Endothelial cell of umbilical vein (primary cell): ENCODE measurements around the gene SMIM20. TPM values are rescaled to one million over a fixed set of nuclear protein-coding genes. Genes with fewer than 3 reads are reported as not detected.

Experiments
- BruUV-seq: library from RNA; stranded (reverse); fragments of 400-500 nt; replicated peaks from 2 replicates; lab custom pipeline; 2021; lab: Mats Ljungman, UMichigan
- CTCF ChIA-PET: fragments of 300-600, 350-600 bp; sonication (Branson Sonifier 250); formaldehyde crosslinking; loops from one replicate; lab custom pipeline; 2021; ENCODE audit warnings: antibody characterized with exemption, inconsistent platforms; lab: Charles Lee
- POLR2A ChIA-PET: fragments of 300-600, 350-600 bp; sonication (Branson Sonifier 250); formaldehyde crosslinking; loops from one replicate; lab custom pipeline; 2021; ENCODE audit warnings: antibody characterized with exemption, inconsistent platforms; lab: Charles Lee
- DNase-seq: peaks from one replicate; pipeline ENCODE4 v3.0.0-alpha.2; 2011; ENCODE audit warnings: low read depth, low spot score
- FAIRE-seq: peaks from 2 replicates; lab custom pipeline; 2011; peaks lifted over from hg19 to GRCh38; lab: Jason Lieb, UNC
- H2AFZ ChIP-seq: 2 replicates; pipeline ENCODE4 v1.6.0; 2012; ENCODE audit warnings: low read depth, low read length, control low read depth, inconsistent platforms
- H3K27ac ChIP-seq: 2 replicates; pipeline ENCODE4 v1.5.1; 2011; ENCODE audit warnings: low read depth, mild to moderate bottlenecking, control low read depth, low read length, moderate library complexity; ENCODE audit not compliant: insufficient read depth
- H3K27me3 ChIP-seq, 2 experiments: 2 replicates each; pipeline versions ENCODE4 v1.6.0 to v1.6.1; 2011; ENCODE audit warnings: low read length in 2 of 2, mixed read lengths in 1 of 2; ENCODE audit not compliant: control insufficient read depth in 2 of 2, insufficient read depth in 2 of 2
- H3K36me3 ChIP-seq, 2 experiments: 2 replicates in 1 of 2; 3 replicates in 1 of 2; pipeline ENCODE4 v1.5.1; 2011; ENCODE audit warnings: low read length in 2 of 2, mild to moderate bottlenecking in 1 of 2, moderate library complexity in 1 of 2; ENCODE audit not compliant: control insufficient read depth in 2 of 2, insufficient read depth in 2 of 2; ENCODE audit errors: extremely low read depth in 1 of 2
- H3K4me1 ChIP-seq: 3 replicates; pipeline ENCODE4 v1.5.1; 2011; ENCODE audit warnings: mild to moderate bottlenecking, low read length; ENCODE audit not compliant: control insufficient read depth, insufficient read depth; ENCODE audit errors: extremely low read depth
- H3K4me2 ChIP-seq: 2 replicates; pipeline ENCODE4 v1.6.1; 2011; ENCODE audit warnings: low read length, control low read depth, mixed read lengths; ENCODE audit not compliant: insufficient read depth
- H3K4me3 ChIP-seq, 3 experiments: fragments of 200-600 bp in 1 of 3; sonication (generic), shearing (Covaris generic) in 1 of 3; replicated peaks in 1 of 3; 2 replicates each; pipeline ENCODE4 v1.5.1; 2011 to 2016; ENCODE audit warnings: control low read depth in 3 of 3, low read length in 3 of 3, mild to moderate bottlenecking in 2 of 3, inconsistent platforms in 1 of 3, low read depth in 1 of 3, moderate library complexity in 1 of 3; ENCODE audit not compliant: insufficient read depth in 1 of 3
- H3K79me2 ChIP-seq: 2 replicates; pipeline ENCODE4 v1.6.0; 2012; ENCODE audit warnings: low read length, inconsistent platforms; ENCODE audit not compliant: control insufficient read depth, insufficient read depth
- H3K9ac ChIP-seq: replicated peaks from 2 replicates; pipeline ENCODE3; 2011; ENCODE audit warnings: low read length, control low read depth; ENCODE audit not compliant: insufficient read depth; ENCODE audit errors: extremely low read depth
- H3K9me1 ChIP-seq: replicated peaks from 3 replicates; pipeline ENCODE4 v1.6.0; 2011; ENCODE audit warnings: mild to moderate bottlenecking, low read length; ENCODE audit not compliant: control insufficient read depth, insufficient read depth; ENCODE audit errors: extremely low read depth
- H3K9me3 ChIP-seq: replicated peaks from 2 replicates; pipeline ENCODE4 v1.5.1; 2012; ENCODE audit warnings: low read length, inconsistent platforms; ENCODE audit not compliant: control insufficient read depth, insufficient read depth
- H4K20me1 ChIP-seq: replicated peaks from 2 replicates; pipeline ENCODE3; 2011; ENCODE audit warnings: mild to moderate bottlenecking, low read length; ENCODE audit not compliant: control insufficient read depth, insufficient read depth; ENCODE audit errors: extremely low read depth
- CTCF ChIP-seq, 2 donors: IDR thresholded peaks; 1 replicate in 1 of 2; 2 replicates in 1 of 2; pipeline ENCODE4 v1.5.1; 2011; ENCODE audit warnings: low read length in 2 of 2, mild to moderate bottlenecking in 2 of 2, moderate library complexity in 2 of 2, control low read depth in 1 of 2, inconsistent platforms in 1 of 2, low read depth in 1 of 2; ENCODE audit not compliant: insufficient read depth in 1 of 2; ENCODE audit errors: extremely low read depth in 1 of 2
- EZH2 ChIP-seq: IDR thresholded peaks from 2 replicates; pipeline ENCODE4 v1.6.1; 2012; ENCODE audit warnings: borderline replicate concordance, low read depth, mild to moderate bottlenecking, moderate library complexity, low read length, inconsistent platforms; ENCODE audit not compliant: severe bottlenecking
- FOS ChIP-seq: IDR thresholded peaks from 2 replicates; pipeline ENCODE4 v1.6.1; 2011; ENCODE audit warnings: mild to moderate bottlenecking, low read length, moderate library complexity, borderline replicate concordance; ENCODE audit not compliant: insufficient read depth
- GATA2 ChIP-seq: IDR thresholded peaks from 2 replicates; pipeline ENCODE4 v1.7.0; 2011; ENCODE audit warnings: low read depth, mild to moderate bottlenecking, moderate library complexity, mixed read lengths, low read length; ENCODE audit not compliant: insufficient read length, insufficient read depth
- JUN ChIP-seq: IDR thresholded peaks from 2 replicates; pipeline ENCODE4 v1.6.1; 2011; ENCODE audit warnings: borderline replicate concordance, low read depth; ENCODE audit not compliant: insufficient read length, insufficient read depth
- MAX ChIP-seq: IDR thresholded peaks from 2 replicates; pipeline ENCODE4 v1.6.1; 2011; ENCODE audit not compliant: insufficient read depth, insufficient read length
- MYC ChIP-seq: IDR thresholded peaks from one replicate; pipeline ENCODE4 v1.6.1; 2011; ENCODE audit warnings: mild to moderate bottlenecking, low read depth, low read length
- dilution Hi-C: fragments of 300-500 bp; cut with MboI; formaldehyde crosslinking; loops from one replicate; pipeline ENCODE4 v1.15.0; 2019; ENCODE audit warnings: low sequenced_read_pairs; ENCODE audit not compliant: extremely low pct_ligation_motif_present
- intact Hi-C: fragments of 100-400 bp; cut with micrococcal nuclease; formaldehyde crosslinking; loops from one replicate; pipeline ENCODE4 v1.10.0; 2022
- polyA plus RNA-seq, 4 experiments: library from polyadenylated mRNA; depleted of rRNA in 3 of 4; stranded (reverse) in 3 of 4; unstranded in 1 of 4; fragments of >200 nt; gene quantifications; 2 replicates each; pipeline versions ENCODE4 v1.2.1 to v1.2.3, GENCODE V29; 2011 to 2012; ENCODE audit warnings: missing spikeins in 1 of 4
- total RNA-seq: library from RNA; stranded (reverse); gene quantifications from 2 replicates; pipeline ENCODE4 v1.2.3, GENCODE V29; 2021

Gene SMIM20
- total and polyA plus RNA-seq, 2 donors (not counting 3 experiments of a cell fraction or from before 2014, with no cell fraction given) = 10.2 to 19.2 TPM

- no peak for TF ChIP-seq GATA2
- no peak for TF ChIP-seq JUN
- Histone ChIP-seq H3K9me3 (no peaks in the 10 kb centered on the region), H3K36me3 (no peaks in the 10 kb centered on the region), H3K9me1 (no peaks in the 10 kb centered on the region), H3K27me3 (no peaks in the 10 kb centered on the region), H3K4me2 (no peak overlapping the region), H2AFZ (no peak overlapping the region), H3K27ac (no peak overlapping the region), H4K20me1 (no peaks in the 10 kb centered on the region), H3K79me2 (no peaks in the 10 kb centered on the region), H3K9ac (no peak overlapping the region), H3K4me3 (no peak overlapping the region), H3K4me1 (peaks cover 4% of the 10 kb centered on the region)
- no peak for FAIRE-seq
- intact Hi-C loops (no loop called here), dilution Hi-C loops (no loop called here)
- DNase-seq = no peak
- CTCF ChIA-PET = no interaction called here
- POLR2A ChIA-PET = no interaction called here
- no TSS peak for BruUV-seq
Measured at GRCh38 chr4:25922812-25923369, 8.9 kb downstream of the SMIM20 start.

DNA sequence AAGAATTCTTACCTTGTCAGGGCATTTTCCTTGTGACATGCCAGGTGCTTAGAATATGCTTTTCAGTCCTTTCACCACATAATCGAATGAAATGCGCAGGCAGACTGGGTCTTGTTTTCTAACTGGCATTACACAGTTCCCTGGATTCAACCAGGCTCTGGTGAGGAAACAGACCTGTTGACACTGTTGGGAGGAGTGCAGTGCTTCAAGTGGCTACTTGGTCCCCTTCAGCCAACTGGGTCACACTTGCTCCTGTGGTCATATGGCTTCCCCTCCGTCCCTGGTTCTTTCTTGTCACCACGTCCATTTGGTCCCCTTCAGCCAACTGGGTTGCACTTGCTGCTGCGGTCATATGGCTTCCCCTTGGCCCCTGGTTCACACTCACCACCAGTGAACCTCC lies 9.7 kb downstream of the SMIM20 start:
- H3K79me2 ChIP-seq = no peaks in the 10 kb centered on the region
- POLR2A ChIA-PET = no interaction called here
- H3K9me3 ChIP-seq = no peaks in the 10 kb centered on the region
- no peak overlapping the region for H3K4me2 ChIP-seq
- CTCF ChIA-PET = no interaction called here
- H4K20me1 ChIP-seq = no peaks in the 10 kb centered on the region
- no TSS peak for BruUV-seq
- no peaks in the 10 kb centered on the region for H3K9me1 ChIP-seq
- H3K4me3 ChIP-seq = no peak overlapping the region
- no peak overlapping the region for H2AFZ ChIP-seq
- intact Hi-C loops = no loop called here
- H3K27ac ChIP-seq = no peak overlapping the region
- no peak for TF ChIP-seq CTCF (IDR thresholded peaks at IDR 0.05; ENCODE audit: extremely low read depth in 1 of 2, insufficient read depth in 1 of 2, low read depth in 1 of 2, low read length in 2 of 2)
- TF ChIP-seq JUN = no peak
- no peak for TF ChIP-seq MAX
- no peak for TF ChIP-seq FOS
- no peak for TF ChIP-seq GATA2
- no peak for TF ChIP-seq EZH2
- no peak for TF ChIP-seq MYC
- H3K36me3 ChIP-seq = no peaks in the 10 kb centered on the region
- DNase-seq (no peak), FAIRE-seq (no peak)
- dilution Hi-C loops = no loop called here
- no peaks in the 10 kb centered on the region for H3K27me3 ChIP-seq
- H3K4me1 ChIP-seq = peaks cover 4% of the 10 kb centered on the region
- H3K9ac ChIP-seq = no peak overlapping the region
